Ishikawa (cell line): ENCODE results near the gene ASAP3.

Source experiments
- CEBPB ChIP-seq: IDR thresholded peaks from 2 replicates; pipeline ENCODE4 v1.6.1; 2012
- CREB1 ChIP-seq: IDR thresholded peaks from 2 replicates; pipeline ENCODE4 v1.6.1; 2012; ENCODE audit warnings: low read depth
- EGR1 ChIP-seq: IDR thresholded peaks from 2 replicates; pipeline ENCODE4 v1.6.1; 2012
- EP300 ChIP-seq: IDR thresholded peaks from 2 replicates; pipeline ENCODE4 v1.6.1; 2012; ENCODE audit warnings: borderline replicate concordance
- FOXM1 ChIP-seq: IDR thresholded peaks from 2 replicates; pipeline ENCODE4 v1.6.1; 2012; ENCODE audit warnings: low read depth, borderline replicate concordance
- MAX ChIP-seq: IDR thresholded peaks from 2 replicates; pipeline ENCODE4 v1.6.1; 2012
- NFIC ChIP-seq: IDR thresholded peaks from 2 replicates; pipeline ENCODE4 v1.6.1; 2012
- RAD21 ChIP-seq: IDR thresholded peaks from 2 replicates; pipeline ENCODE4 v1.6.1; 2012; ENCODE audit warnings: low read depth
- REST ChIP-seq: IDR thresholded peaks from 2 replicates; pipeline ENCODE4 v1.6.1; 2012; ENCODE audit warnings: low read depth, mild to moderate bottlenecking
- TAF1 ChIP-seq: IDR thresholded peaks from 2 replicates; pipeline ENCODE4 v1.6.1; 2012; ENCODE audit warnings: low read depth, mild to moderate bottlenecking
- TCF12 ChIP-seq: IDR thresholded peaks from 2 replicates; pipeline ENCODE4 v1.6.1; 2012; ENCODE audit warnings: low read depth
- TEAD4 ChIP-seq: IDR thresholded peaks from 2 replicates; pipeline ENCODE4 v1.6.1; 2012
- USF1 ChIP-seq: IDR thresholded peaks from 2 replicates; pipeline ENCODE4 v1.6.1; 2012
- YY1 ChIP-seq: IDR thresholded peaks from 2 replicates; pipeline ENCODE4 v1.6.1; 2012; ENCODE audit warnings: low read depth
- ZBTB7A ChIP-seq: IDR thresholded peaks from 2 replicates; pipeline ENCODE4 v1.6.1; 2012; ENCODE audit warnings: low read depth

Gene ASAP3

GRCh38 chr1:23459338-23459757 is 24.6 kb downstream of the ASAP3 start:
- TF ChIP-seq TCF12 (no peak), EGR1 (no peak), NFIC (no peak), USF1 (peak; percentile 63)

- no peak for TF ChIP-seq ZBTB7A
- no peak for TF ChIP-seq TAF1
- TF ChIP-seq RAD21: no peak
- TF ChIP-seq FOXM1: no peak
- no peak for TF ChIP-seq YY1
- TF ChIP-seq CEBPB: no peak
- TF ChIP-seq REST: no peak
- no peak for TF ChIP-seq TEAD4
- TF ChIP-seq MAX: no peak
- TF ChIP-seq TCF12: no peak
- TF ChIP-seq CREB1: no peak
- no peak for TF ChIP-seq USF1
- TF ChIP-seq NFIC: no peak
- TF ChIP-seq EGR1: no peak
- no peak for TF ChIP-seq EP300
Observed at GRCh38 chr1:23456226-23456625, 27.8 kb downstream of the ASAP3 start.

GRCh38 chr1:23453455-23454000 is 30.5 kb downstream of the ASAP3 start:
- TF ChIP-seq CEBPB (peak; percentile 66), TAF1 (no peak)

GRCh38 chr1:23452011-23452411 is 32.0 kb downstream of the ASAP3 start:
- TF ChIP-seq TEAD4 (peak; percentile 55; the same call in 1 of the 2 replicates), YY1 (no peak), USF1 (peak; percentile 10; the same call in 1 of the 2 replicates), RAD21 (peak; percentile 27), MAX (peak; percentile 89), EP300 (peak; percentile 70), TCF12 (peak; percentile 85), ZBTB7A (no peak), NFIC (peak; percentile 97), CREB1 (no peak)

- TF ChIP-seq CEBPB: no peak
- no peak for TF ChIP-seq YY1
- TF ChIP-seq TCF12: no peak
- no peak for TF ChIP-seq FOXM1
- no peak for TF ChIP-seq ZBTB7A
- no peak for TF ChIP-seq EGR1
- no peak for TF ChIP-seq NFIC
- no peak for TF ChIP-seq USF1
- no peak for TF ChIP-seq MAX
- TF ChIP-seq REST: no peak
- TF ChIP-seq TAF1: no peak
- TF ChIP-seq RAD21: no peak
- TF ChIP-seq EP300: no peak
- TF ChIP-seq TEAD4: no peak
- TF ChIP-seq CREB1: no peak
Observed at GRCh38 chr1:23451441-23451840, 32.5 kb downstream of the ASAP3 start.
